ENCODE data around the gene DUOXA1.
"Not testable (repeated sequence)": the region's sequence is repeated elsewhere in the genome, so short reads cannot be mapped to it uniquely, and the experiment has no call there.

The DUOXA1 gene

DNA sequence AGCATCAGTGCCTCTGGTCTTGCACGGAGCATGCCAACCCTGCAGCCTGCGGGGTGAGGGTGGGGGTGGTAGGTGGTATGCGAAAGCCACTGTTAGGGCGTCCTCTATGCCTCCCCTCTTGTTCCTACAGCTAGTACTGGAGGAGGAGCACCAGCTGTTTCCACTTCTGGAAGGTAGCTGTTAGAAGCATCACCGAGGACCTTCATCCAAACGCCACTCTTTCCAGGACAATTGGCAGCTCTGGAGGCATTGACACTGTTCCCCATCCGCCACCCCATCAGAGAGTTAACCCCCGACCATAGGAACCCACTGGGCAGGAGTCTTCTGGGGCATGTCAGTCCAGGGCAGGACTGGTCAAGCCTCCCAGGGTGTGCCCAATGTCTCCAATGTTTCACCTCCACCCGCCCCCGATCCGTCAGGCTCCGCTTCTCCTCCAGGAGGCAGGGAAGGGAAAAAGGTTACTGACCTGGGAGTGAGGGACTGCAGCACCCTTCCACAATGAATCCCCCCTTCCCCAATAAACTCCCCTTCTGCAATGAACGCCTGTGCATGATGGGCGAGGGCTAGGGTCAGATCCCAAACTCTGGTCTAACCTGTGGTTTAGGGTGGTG, 16.2 kb downstream of the DUOXA1 start:
- DNase-seq (ENCODE audit: low spot score) (no peak), FAIRE-seq (no peak)

DNA sequence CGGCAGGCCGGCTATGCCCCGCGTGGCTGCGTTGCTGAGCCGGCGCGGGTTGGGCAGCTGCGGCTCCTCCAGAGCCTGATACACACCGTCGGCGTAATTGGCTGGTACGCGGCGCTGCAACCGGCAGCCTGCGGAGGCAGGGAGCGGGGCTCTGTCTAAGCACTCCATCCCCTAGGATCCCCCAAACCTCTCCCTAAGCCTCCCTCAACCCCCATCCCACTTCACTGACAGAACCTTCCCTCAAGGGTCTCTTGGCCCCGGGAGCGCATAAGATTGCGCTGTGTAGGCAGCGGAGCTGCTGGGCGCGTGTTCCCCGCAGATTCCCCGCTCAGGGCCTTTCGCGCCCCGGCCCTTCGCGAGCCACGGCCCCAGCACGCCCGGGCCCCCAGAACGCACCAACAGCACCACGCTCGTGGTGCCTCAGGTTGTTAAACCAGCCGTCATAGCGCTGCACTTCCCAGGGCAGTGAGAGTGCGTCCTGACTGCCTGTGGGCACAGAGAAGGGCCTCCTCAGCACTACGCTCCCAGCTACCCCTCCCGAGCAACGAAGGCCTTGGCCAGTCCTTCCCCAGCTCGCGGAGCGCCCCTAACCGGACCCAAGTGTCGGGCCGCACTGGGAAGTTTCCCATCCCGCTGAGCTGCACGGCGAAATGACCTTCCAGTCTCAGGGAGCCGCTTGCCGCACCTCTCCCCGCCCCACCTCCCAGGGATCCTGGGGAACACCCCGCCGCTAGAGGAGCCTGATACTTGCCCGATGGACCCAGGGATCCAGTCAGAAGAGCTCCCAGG, 16.9 kb downstream of the DUOXA1 start:
- DNase-seq (ENCODE audit: low spot score): no peak

GRCh38 chr15:45112143-45112590, 17.5 kb downstream of the DUOXA1 start:
- no peak for DNase-seq (ENCODE audit: low spot score)
- no peak for FAIRE-seq

More for the DNA sequence above, 16.9 kb downstream of the DUOXA1 start:
- no peak for FAIRE-seq

- DNase-seq (ENCODE audit: low spot score) (no peak), FAIRE-seq (no peak)
Measured at GRCh38 chr15:45111390-45112142, 18.1 kb downstream of the DUOXA1 start.

DNA sequence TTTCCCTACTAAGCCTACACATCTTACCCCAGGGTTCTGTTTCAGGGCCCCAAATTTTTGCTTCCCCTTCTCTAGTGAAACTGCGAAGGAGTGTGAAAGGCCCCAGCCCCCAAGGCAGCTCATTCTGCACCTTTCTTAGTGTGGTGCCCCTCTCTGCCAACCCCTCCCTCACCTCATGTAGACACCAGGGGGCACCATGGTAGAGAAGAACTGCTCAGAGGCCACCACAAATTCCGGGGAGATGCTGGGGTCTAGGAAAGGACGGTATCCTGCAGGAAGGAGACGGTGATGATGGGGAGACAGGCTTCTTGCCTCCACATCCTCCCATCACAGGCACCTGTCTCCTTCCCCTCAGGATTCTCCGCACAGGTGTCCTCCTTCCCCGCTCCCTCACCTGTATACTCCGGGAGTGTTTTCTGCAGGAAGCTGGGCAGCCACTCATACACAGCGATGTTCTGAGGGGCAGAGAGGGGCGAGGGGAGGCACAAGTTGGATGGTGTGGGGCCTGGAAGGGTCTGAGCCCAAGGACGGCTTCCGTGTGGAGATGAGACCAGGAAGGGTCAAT, 19.3 kb downstream of the DUOXA1 start:
- DNase-seq (ENCODE audit: low spot score) (no peak), FAIRE-seq (no peak)

GRCh38 chr15:45107941-45108630, 21.6 kb downstream of the DUOXA1 start:
- FAIRE-seq: no peak
- no peak for DNase-seq (ENCODE audit: low spot score)

GRCh38 chr15:45106002-45106790, 23.5 kb downstream of the DUOXA1 start:
- no peak for FAIRE-seq
- no peak for DNase-seq (ENCODE audit: low spot score)

DNA sequence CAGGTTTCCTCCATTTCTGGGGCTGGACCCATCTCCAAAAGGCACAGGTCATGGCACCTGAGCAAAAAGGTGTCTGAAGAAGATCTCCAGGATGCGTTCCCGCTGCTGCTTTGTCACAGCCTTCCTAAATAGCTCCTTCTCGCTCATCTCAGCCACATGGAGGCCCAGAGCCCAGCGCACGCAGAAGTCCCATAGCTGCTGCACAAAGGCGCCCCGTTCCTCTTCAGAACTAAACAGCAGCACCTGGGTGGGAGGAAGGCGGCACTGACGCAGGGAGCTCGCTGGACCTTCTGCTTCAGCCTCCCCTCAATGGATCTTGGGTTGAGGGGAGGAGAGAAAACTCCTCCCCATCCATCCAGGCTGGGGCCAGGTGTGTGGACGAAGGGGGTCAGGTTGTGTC, 24.1 kb downstream of the DUOXA1 start:
- FAIRE-seq (no peak), DNase-seq (ENCODE audit: low spot score) (no peak)

- not testable (repeated sequence) for DNase-seq (ENCODE audit: low spot score)
- FAIRE-seq: peak; percentile 58
Measured at GRCh38 chr15:45104170-45104569, 25.5 kb downstream of the DUOXA1 start.

- FAIRE-seq: no peak
- no peak for DNase-seq (ENCODE audit: low spot score)
Measured at GRCh38 chr15:45102226-45102625, 27.5 kb downstream of the DUOXA1 start.

GRCh38 chr15:45101749-45102148, 27.9 kb downstream of the DUOXA1 start:
- DNase-seq (ENCODE audit: low spot score) (no peak), FAIRE-seq (no peak)

DNA sequence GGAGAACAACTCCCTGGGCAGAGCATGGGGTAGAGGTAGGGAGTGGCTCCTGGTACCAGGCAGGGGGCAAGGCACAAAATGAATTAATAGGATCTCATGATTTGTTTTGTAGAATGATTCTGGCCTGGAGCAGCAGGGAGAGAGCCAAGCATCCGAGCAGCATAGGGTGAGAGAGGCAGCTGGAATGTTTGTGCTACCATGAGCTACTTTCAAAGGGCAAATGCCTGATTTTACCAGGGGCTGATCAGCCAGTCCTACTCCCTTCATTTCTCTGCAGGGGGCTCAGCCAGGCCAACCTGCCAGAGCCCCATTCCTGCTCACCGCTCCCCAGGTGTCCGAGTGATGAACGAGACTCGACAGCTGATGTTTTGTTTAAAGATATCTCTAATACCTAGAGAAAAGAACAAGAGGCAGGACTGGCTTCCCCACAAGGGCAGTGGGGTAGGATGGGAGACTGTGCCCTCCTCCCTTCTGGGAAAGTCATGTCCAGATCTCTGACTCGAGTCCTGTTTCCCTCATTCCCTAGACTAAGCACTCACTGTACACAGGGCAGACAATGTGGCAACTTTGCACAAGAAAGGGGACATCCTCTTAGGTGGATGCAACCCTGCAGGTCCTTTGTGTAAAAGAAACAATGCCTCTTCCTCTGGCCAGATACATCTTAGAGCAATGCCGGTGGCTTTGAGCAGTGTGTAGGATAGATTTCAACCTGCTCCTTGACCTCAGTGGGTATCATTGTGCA, 28.6 kb downstream of the DUOXA1 start:
- no peak for DNase-seq (ENCODE audit: low spot score)
- FAIRE-seq: no peak

- FAIRE-seq: no peak
- no peak for DNase-seq (ENCODE audit: low spot score)
Measured at GRCh38 chr15:45099549-45100165, 30.0 kb downstream of the DUOXA1 start.

- FAIRE-seq (no peak), DNase-seq (ENCODE audit: low spot score) (no peak)
Measured at GRCh38 chr15:45097466-45097865, 32.2 kb downstream of the DUOXA1 start.

DNA sequence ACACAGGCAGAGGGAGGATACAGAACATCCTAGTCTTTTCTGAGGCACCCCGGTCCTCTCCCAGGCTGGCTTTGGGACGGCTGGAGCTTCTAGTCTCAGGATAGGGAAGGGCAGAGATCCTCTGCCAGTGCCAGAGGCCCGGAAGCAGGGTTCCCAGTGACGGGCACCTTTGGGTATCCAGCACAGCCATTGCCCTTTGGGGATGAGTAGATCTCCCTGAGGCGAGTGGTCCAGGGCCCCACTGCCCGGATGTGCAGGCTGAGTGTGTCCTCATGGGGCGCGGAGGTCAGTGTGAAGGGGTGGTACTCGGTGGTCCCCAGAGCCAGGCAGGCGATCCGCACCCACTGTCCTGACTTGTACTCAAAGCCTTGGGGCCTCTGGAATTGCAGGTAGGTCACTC, 34.0 kb downstream of the DUOXA1 start:
- DNase-seq (ENCODE audit: low spot score) (no peak), FAIRE-seq (no peak)

DNA sequence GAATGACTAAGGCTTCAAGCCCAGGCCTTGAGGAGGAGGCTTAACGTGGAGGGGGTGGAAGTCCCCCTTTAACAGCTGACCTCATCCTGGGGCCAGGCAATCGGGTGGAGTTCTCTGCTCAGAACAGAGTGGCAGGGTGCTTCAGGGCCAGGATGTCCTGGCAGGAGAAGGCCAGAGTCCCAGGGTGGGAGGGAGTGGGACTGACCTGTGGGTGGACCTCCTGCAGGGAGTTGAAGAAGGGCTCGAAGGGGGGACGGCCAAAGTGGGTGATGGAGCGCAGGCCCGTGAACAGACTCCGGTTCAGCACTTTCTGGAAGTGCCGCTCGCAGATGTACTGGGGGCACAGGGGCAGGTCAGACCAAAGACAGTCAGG, 35.3 kb downstream of the DUOXA1 start:
- FAIRE-seq (no peak), DNase-seq (ENCODE audit: low spot score) (no peak)

GRCh38 chr15:45093622-45094357, 35.9 kb downstream of the DUOXA1 start:
- DNase-seq (ENCODE audit: low spot score) (no peak), FAIRE-seq (no peak)

GRCh38 chr15:45093013-45093412, 36.7 kb downstream of the DUOXA1 start:
- DNase-seq (ENCODE audit: low spot score) (no peak), FAIRE-seq (no peak)

- no peak for FAIRE-seq
- DNase-seq (ENCODE audit: low spot score): no peak
Measured at GRCh38 chr15:45091576-45091975, 38.1 kb downstream of the DUOXA1 start.

All from urothelium cell line (cell line).